OCI-LY7 (cell line): ENCODE results near the gene NFATC1.

Experiments
- CTCF ChIP-seq: fragments of 200-600 bp; sonication (generic); conservative IDR thresholded peaks from 2 replicates; pipeline ENCODE4 v1.5.1; 2014; ENCODE audit warnings: mild to moderate bottlenecking, antibody characterized with exemption, low read length, moderate library complexity, mixed read lengths
- EZH2phosphoT487 ChIP-seq: fragments of 200-600 bp; sonication (generic); IDR thresholded peaks from 2 replicates; pipeline ENCODE4 v1.6.1; 2018; ENCODE audit warnings: low read depth, borderline replicate concordance, mild to moderate bottlenecking, mixed run types, antibody characterized with exemption, low read length, moderate library complexity, mixed read lengths

GRCh38 chr18:79483971-79484491 lies 88.3 kb downstream of the NFATC1 start:
- TF ChIP-seq CTCF (no peak), EZH2phosphoT487 (no peak)
